Measurements from ENCODE around the gene MCM5.

- TF ChIP-seq POLR2A (IDR thresholded peaks at IDR 0.05; ENCODE audit: low read depth, low read length) (no peak), TAF1 (IDR thresholded peaks at IDR 0.05; ENCODE audit: borderline replicate concordance, low read depth, low read length) (no peak)
Observed at GRCh38 chr22:35440129-35440528, 40.2 kb downstream of the MCM5 start.
